SK-N-MC (cell line): ENCODE data around the gene UNC13B.
A peak's percentile ranks its signal among the peaks of the same experiment; 100 is the strongest.
"Not testable (repeated sequence)": the region's sequence is repeated elsewhere in the genome, so short reads cannot be mapped to it uniquely, and the experiment has no call there.

Source experiments
- DNase-seq: peaks from one replicate; pipeline ENCODE4 v3.0.0-alpha.2; 2011; ENCODE audit warnings: low read depth, low spot score
- H3K27ac ChIP-seq: fragments of 200-600 bp; sonication (generic); 2 replicates; pipeline ENCODE4 v1.5.1; 2016; ENCODE audit warnings: mixed run types
- H3K36me3 ChIP-seq: fragments of 200-600 bp; sonication (generic); 2 replicates; pipeline ENCODE4 v1.6.1; 2017; ENCODE audit warnings: antibody characterized with exemption, low read length, mixed read lengths; ENCODE audit not compliant: insufficient read depth
- H3K4me3 ChIP-seq: fragments of 200-600 bp; sonication (generic); 2 replicates; pipeline ENCODE4 v1.5.1; 2016
- H3K9ac ChIP-seq: fragments of 200-600 bp; sonication (generic); 2 replicates; pipeline ENCODE4 v1.8.0; 2017; ENCODE audit warnings: mixed run types, mixed read lengths; ENCODE audit not compliant: insufficient read length
- H3K9me3 ChIP-seq: fragments of 200-600 bp; sonication (generic); 2 replicates; pipeline ENCODE4 v1.6.1; 2017; ENCODE audit warnings: low read depth, mild to moderate bottlenecking, antibody characterized with exemption, low read length, moderate library complexity, mixed read lengths
- EZH2 ChIP-seq: fragments of 200-600 bp; sonication (generic); IDR thresholded peaks from one replicate; pipeline ENCODE4 v1.6.1; 2017; ENCODE audit warnings: antibody characterized with exemption
- FOXP2 ChIP-seq: optimal IDR thresholded peaks from 2 replicates; pipeline ENCODE3; 2011; ENCODE audit warnings: mild to moderate bottlenecking, moderate library complexity; ENCODE audit not compliant: insufficient read depth; ENCODE audit errors: extremely low read length, control extremely low read depth
- POLR2AphosphoS5 ChIP-seq: IDR thresholded peaks from 2 replicates; pipeline ENCODE4 v1.6.1; 2012; ENCODE audit warnings: mild to moderate bottlenecking, low read depth, low read length, borderline replicate concordance

UNC13B gene

DNA sequence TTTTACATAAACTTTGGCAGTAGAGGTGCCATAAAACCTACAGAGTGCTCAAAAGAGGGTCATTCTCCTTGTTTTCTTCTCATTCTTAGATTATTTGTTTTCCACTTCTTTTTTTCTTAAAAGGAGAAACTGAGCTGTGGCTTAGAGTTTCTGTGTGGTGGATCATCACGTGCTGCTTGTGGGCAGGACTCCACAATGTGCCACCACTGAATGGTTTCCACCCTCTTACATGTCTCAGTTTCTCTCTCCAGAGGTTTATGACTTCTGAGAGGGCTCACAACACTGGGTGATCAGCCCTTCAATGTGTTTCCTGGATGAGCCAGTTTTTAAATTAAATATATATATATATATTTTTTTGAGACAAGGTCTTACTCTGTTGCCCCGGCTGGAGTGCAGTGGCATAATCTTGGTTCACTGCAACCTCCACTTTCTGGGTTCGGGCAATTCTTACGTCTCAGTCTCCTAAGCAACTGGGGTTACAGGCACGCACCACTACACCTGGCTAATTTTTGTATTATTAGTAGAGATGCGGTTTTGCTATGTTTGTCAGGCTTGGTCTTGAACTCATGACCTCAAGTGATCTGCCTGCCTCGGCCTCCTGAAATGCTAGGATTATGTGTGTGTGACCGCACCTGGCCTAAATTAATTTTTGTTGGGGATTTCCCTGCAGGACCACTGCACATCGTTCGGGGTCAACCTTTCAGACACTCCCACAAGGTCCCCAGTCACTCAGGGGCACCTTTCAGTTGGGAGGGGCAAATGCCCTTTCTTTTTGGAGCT, 3.1 kb upstream of the UNC13B start:
- no peaks in the 10 kb centered on the region for H3K9me3 ChIP-seq
- H3K27ac ChIP-seq, result no peak overlapping the region
- no peak overlapping the region for H3K4me3 ChIP-seq
- H3K9ac ChIP-seq, result no peak overlapping the region
- H3K36me3 ChIP-seq, result no peaks in the 10 kb centered on the region
- no peak for DNase-seq
- TF ChIP-seq EZH2 (no peak), FOXP2 (no peak), POLR2AphosphoS5 (no peak)

DNA sequence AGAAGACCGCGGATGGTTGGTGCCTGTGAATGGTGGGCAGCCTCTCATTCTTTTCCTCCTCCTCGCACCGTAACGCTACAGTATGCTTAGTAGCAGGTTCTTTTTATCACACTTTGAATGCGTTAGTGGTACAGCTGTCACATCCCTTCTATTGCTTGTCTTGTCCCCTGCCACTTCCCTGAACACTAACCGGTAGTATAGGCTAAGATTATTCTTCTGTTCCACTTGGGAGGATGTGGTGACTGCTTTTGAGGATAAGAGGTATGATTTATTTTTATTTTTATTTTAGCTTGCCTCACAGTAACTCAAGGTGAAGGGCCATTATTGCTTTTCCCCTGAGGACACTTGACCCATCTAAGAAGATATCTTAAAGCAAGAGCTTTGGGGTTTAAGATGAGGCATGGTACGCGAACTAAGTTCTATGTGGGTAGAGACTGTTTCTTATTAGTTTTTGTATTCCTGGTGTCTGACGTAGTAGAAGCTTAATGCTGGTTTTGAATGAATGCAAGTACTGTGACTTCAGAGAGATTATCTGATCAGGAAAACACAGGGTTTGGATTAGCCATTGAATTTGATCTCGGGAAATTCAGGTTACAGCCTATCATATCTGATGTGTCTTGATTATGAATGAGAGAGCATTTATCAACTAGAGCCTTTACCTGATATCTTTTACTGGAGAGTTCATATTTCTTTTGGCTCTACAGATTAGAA, 951 bp downstream of the UNC13B start:
- Histone ChIP-seq H3K4me3 (peak overlapping the region; percentile 97), H3K9me3 (no peaks in the 10 kb centered on the region), H3K36me3 (no peaks in the 10 kb centered on the region), H3K27ac (no peak overlapping the region), H3K9ac (peak overlapping the region; percentile 77)
- no peak for TF ChIP-seq POLR2AphosphoS5
- no peak for TF ChIP-seq FOXP2
- TF ChIP-seq EZH2, result no peak
- no peak for DNase-seq

DNA sequence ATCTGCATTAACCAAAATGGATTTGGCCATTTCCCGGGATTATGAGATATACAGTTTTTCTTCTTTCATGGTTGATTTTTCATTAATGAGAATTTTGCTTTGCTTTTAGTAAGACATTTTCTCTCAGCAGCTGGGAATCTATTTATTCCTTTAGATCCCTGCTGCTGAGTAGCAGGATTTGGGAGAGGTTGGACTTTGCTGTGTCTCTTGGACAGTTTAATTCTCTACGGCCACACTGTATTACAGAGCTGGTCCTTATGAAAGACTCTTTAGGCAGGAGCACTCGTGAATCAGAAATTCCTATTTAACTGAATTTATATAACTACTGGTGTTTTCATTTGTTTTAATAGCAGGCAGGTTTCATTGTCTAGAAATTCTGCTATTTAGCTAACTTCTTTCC, 1.6 kb downstream of the UNC13B start:
- no peak for TF ChIP-seq EZH2
- no peak for TF ChIP-seq POLR2AphosphoS5
- TF ChIP-seq FOXP2, result no peak
- Histone ChIP-seq H3K4me3 (no peak overlapping the region; the same call in 1 of the 2 replicates), H3K9me3 (no peaks in the 10 kb centered on the region), H3K9ac (peak overlapping the region; percentile 20), H3K36me3 (no peaks in the 10 kb centered on the region), H3K27ac (no peak overlapping the region)
- no peak for DNase-seq

DNA sequence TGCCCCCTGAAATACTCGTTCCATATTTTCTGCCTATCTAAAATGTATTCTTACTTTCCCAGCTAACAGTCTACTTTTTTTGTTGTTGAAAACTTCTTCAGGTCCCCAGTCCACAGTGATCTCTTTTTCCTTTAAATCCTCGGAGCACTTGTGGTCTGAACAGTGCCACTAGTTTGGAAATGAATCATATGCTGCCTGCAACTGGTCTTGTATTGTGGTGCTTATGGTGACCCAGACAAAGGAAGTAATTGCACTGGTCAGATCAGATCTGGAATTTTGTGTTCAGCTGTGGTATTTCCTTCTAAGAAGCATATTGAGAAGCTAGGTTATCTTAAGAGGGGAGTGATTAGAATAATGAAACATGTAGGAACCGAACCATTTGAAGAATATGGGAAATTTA, 2.9 kb downstream of the UNC13B start:
- Histone ChIP-seq H3K9me3 (no peaks in the 10 kb centered on the region), H3K27ac (no peak overlapping the region), H3K4me3 (no peak overlapping the region), H3K36me3 (no peaks in the 10 kb centered on the region), H3K9ac (no peak overlapping the region)
- DNase-seq, result no peak
- TF ChIP-seq FOXP2 (no peak), POLR2AphosphoS5 (no peak), EZH2 (no peak)

DNA sequence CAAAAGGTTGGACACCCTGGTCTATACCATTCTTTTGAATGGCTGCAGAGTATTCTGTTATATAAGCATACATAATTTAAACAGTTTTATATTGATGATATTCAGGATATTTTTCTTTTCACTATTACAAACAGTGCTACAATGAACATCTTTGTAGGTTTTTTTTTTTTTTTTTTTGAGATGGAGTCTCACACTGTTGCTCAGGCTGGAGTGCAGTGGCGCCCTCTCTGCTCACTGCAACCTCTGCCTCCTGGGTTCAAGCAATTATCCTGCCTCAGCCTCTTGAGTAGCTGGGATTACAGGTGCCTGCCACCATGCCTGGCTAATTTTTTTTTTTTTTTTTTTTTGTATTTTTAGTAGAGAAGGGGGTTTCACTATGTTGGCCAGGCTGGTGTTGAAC, 5.6 kb downstream of the UNC13B start:
- H3K9ac ChIP-seq, H3K9me3 ChIP-seq, H3K4me3 ChIP-seq, DNase-seq, H3K36me3 ChIP-seq, H3K27ac ChIP-seq: not testable (repeated sequence)

DNA sequence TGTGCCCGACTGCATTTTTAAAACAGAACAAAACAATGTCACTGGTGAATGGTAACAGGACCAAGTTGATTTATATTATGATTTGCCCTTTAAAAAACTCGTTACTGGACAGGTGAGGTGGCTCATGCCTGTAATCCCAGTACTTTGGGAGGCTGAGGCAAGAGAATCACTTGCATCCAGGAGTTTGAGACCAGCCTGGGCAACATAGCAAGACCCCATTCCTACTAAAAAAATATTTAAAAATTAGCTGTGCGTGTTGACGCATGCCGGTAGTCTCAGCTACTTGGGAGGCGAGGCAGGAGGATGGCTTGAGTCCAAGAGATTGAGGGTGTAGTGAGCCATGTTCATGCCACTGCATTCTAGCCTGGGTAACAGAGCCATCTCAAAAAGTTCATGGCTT, 7.2 kb downstream of the UNC13B start:
- DNase-seq, result no peak
- no peak overlapping the region for H3K4me3 ChIP-seq
- no peaks in the 10 kb centered on the region for H3K9me3 ChIP-seq
- no peak overlapping the region for H3K27ac ChIP-seq
- H3K9ac ChIP-seq, result no peak overlapping the region
- TF ChIP-seq POLR2AphosphoS5, result no peak
- no peak for TF ChIP-seq EZH2
- TF ChIP-seq FOXP2, result no peak
- no peaks in the 10 kb centered on the region for H3K36me3 ChIP-seq

DNA sequence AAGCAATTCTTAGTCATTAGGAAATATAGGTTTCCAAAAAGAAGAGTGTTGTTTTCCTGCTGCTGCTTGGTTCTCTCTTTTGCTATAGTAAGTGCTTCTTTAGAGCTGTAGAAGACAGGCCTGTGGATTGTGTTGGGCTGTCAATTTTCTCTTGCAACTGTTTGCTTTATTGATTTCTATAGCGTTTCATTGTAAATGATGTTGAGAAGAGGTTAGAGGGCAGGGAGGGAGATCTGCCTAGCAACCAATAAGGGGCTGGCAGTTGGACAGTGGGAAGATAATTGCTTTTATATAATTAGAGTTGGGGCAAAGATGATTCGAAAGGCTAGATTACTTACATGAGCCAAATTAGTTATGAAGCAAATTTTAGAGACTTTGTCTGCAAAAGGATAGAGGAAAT, 11.1 kb downstream of the UNC13B start:
- no peaks in the 10 kb centered on the region for H3K36me3 ChIP-seq
- TF ChIP-seq EZH2 (no peak), POLR2AphosphoS5 (no peak), FOXP2 (no peak)
- H3K9me3 ChIP-seq, result no peaks in the 10 kb centered on the region
- H3K4me3 ChIP-seq, result no peak overlapping the region
- no peak for DNase-seq
- no peak overlapping the region for H3K9ac ChIP-seq
- no peak overlapping the region for H3K27ac ChIP-seq

DNA sequence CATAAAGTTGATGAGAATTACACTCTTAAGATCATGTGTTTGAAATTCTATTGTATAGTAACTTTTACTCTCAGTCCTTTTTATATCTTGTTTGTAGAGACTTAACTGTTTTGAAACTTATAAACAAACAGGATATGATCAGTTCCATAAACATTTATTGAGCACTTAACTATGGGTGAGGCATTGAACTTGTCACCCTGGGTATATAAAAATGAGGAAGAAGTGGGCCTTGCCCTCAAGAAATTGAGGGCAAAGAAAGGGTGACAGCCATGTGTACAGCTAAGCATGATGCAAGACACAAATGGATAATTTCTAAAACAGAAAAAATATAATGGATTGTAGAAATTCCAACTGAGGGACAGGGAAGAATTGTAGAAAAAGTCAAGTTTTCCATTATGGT, 15.7 kb downstream of the UNC13B start:
- Histone ChIP-seq H3K27ac (no peak overlapping the region), H3K9me3 (no peaks in the 10 kb centered on the region)
- no peak for DNase-seq

DNA sequence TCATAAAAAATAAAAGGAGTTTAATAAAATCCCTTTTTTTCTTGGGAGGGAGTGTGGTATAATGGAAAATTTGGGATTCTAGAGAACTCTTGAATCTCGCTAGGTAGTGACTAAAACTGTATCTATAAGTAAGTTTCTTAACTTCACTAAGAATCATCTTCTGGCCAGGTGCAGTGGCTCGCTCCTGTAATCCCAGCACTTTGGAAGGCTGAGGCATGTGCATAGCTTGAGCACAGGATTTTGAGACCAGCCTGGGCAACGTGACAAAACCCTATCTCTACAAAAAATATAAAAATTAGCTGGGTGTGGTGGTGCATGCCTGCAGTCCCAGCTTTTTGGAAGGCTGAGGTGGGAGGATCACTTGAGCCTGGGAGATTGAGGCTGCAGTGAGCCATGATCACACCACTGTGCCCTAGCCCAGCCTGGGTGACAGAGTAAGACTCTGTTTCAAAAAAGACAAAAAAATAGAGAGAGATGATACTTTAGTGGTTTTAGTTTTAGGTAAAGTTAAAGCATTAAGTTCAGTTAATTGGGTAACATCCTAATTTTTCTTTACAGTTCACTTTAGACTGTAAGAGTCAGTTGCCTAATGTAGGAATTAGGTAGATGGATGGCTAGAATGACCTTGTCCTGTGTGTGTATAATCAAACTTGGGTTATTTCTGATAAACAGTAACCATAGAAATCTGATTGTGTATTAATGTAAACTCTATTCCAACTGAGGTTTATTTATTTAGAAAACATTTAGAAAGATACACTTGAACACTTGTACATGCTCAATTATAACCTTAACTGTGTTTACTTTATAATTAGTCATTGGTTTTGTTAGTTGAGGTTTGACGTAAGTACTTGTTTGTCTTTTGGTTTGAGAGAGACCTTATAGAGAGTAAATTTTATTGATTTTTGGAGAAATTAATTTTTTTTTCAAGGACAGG, 17.8 kb downstream of the UNC13B start:
- no peak overlapping the region for H3K9ac ChIP-seq
- DNase-seq, result no peak
- no peak for TF ChIP-seq FOXP2
- TF ChIP-seq EZH2, result no peak
- no peak for TF ChIP-seq POLR2AphosphoS5
- no peak overlapping the region for H3K4me3 ChIP-seq
- H3K9me3 ChIP-seq, result no peaks in the 10 kb centered on the region
- H3K36me3 ChIP-seq, result no peaks in the 10 kb centered on the region
- H3K27ac ChIP-seq, result no peak overlapping the region

More for the DNA sequence above, 15.7 kb downstream of the UNC13B start:
- H3K4me3 ChIP-seq, result no peak overlapping the region
- H3K9ac ChIP-seq, result no peak overlapping the region
- H3K36me3 ChIP-seq, result no peaks in the 10 kb centered on the region
- TF ChIP-seq EZH2, result no peak
- TF ChIP-seq FOXP2, result no peak
- no peak for TF ChIP-seq POLR2AphosphoS5
